ENCODE measurements around the gene RPE.
A peak's percentile ranks its signal among the peaks of the same experiment; 100 is the strongest.

Gene RPE

DNA sequence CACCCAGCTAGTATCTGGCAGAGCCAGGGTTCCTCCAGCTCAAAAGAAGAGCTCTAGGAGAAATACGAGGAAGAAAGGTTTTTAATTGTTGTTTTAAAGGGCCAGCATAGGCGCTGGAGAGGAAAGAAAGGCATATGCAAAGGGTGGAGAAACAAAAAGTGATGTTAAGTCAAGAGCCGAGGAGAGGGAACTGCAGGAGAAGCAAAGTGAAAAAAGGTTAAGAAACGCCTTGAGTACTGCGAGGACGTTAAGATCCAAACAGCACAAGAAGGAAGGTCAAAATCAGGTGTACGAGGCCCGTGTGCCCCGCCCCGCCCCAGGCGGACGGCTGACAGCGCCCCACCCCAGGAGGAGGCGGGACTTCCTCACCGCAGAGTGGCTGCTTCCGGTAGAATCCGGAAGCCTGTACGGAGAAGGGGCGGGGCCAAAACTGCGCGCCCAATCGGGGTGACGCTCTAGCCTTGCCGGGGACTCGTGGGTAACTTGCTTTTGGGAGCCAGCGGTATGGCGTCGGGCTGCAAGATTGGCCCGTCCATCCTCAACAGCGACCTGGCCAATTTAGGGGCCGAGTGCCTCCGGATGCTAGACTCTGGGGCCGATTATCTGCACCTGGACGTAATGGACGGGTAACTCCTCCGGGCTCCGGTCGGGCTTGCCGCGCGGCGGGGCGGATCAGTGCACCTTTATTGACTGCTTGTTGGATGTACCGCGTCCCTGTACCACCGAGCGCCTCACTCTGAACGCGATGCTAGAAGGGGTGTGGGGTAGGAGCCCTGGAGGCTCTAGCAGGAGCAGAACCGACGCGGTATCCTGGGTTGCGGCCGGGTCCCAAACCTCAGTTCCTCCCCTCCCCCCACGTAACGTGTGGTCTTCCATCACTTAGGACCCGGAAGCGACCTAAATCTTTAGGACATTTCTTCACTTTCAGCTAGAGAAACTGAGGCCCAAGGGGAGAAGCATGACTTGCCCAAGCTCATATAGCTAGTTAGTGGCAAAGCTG, at the start of gene RPE:
Gene RPE, plus strand, starts transcription at position 481 of the 1,000 bp plus-strand sequence. Its CDS starts 24 bp downstream, at position 505.
- Histone ChIP-seq H3K36me3 (ENCODE audit: insufficient read depth, low read depth, low read length) (peaks cover 29% of the 10 kb centered on the region), H3K4me1 (ENCODE audit: insufficient read depth, low read length) (peaks cover 16% of the 10 kb centered on the region), H3K27me3 (ENCODE audit: insufficient read depth, low read length) (no peaks in the 10 kb centered on the region), H3K9me3 (ENCODE audit: insufficient read depth, low read depth, low read length) (no peaks in the 10 kb centered on the region), H3K4me3 (ENCODE audit: low read length) (peak within 1 kb of the TSS; percentile 93), H3K27ac (ENCODE audit: low read length) (peak within 1 kb of the TSS; percentile 68), H3K9ac (ENCODE audit: low read depth, low read length) (peak within 1 kb of the TSS; percentile 97)

DNA sequence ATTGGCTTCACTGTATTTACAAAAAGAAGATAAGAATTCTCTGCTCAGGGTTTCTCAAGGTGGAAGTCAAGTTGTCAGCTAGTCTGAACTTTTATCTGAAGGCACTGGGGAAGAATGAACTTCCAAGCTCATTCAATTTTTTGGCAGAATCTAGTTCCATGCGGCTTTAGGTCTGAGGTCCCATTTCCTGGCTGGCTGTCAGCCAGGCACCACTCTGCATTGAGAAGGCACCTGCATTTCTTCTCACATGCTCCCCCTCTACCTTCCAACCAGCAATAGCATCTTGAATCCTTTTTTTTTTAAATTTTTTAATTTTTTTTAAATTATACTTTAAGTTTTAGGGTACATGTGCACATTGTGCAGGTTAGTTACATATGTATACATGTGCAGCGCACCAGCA, 46.2 kb upstream of the RPE start:
- Histone ChIP-seq H3K4me1 (ENCODE audit: insufficient read depth, low read length) (peaks cover 17% of the 10 kb centered on the region), H3K4me3 (ENCODE audit: low read length) (no peak overlapping the region), H3K36me3 (ENCODE audit: insufficient read depth, low read depth, low read length) (no peaks in the 10 kb centered on the region), H3K27me3 (ENCODE audit: insufficient read depth, low read length) (peaks cover 31% of the 10 kb centered on the region), H3K9ac (ENCODE audit: low read depth, low read length) (no peak overlapping the region), H3K9me3 (ENCODE audit: insufficient read depth, low read depth, low read length) (no peaks in the 10 kb centered on the region), H3K27ac (ENCODE audit: low read length) (no peak overlapping the region)

GRCh38 chr2:209958016-209958415, 44.4 kb upstream of the RPE start:
- Histone ChIP-seq H3K4me3 (ENCODE audit: low read length) (no peak overlapping the region), H3K9me3 (ENCODE audit: insufficient read depth, low read depth, low read length) (no peaks in the 10 kb centered on the region), H3K36me3 (ENCODE audit: insufficient read depth, low read depth, low read length) (no peaks in the 10 kb centered on the region), H3K27me3 (ENCODE audit: insufficient read depth, low read length) (peaks cover 34% of the 10 kb centered on the region), H3K27ac (ENCODE audit: low read length) (no peak overlapping the region), H3K4me1 (ENCODE audit: insufficient read depth, low read length) (peaks cover 19% of the 10 kb centered on the region), H3K9ac (ENCODE audit: low read depth, low read length) (no peak overlapping the region)

GRCh38 chr2:209960045-209960444, 42.4 kb upstream of the RPE start:
- Histone ChIP-seq H3K27ac (ENCODE audit: low read length) (no peak overlapping the region), H3K27me3 (ENCODE audit: insufficient read depth, low read length) (peaks cover 34% of the 10 kb centered on the region), H3K4me3 (ENCODE audit: low read length) (peak overlapping the region; percentile 41; the same call in 1 of the 2 replicates), H3K36me3 (ENCODE audit: insufficient read depth, low read depth, low read length) (no peaks in the 10 kb centered on the region), H3K9ac (ENCODE audit: low read depth, low read length) (peak overlapping the region; percentile 44; the same call in 1 of the 2 replicates), H3K9me3 (ENCODE audit: insufficient read depth, low read depth, low read length) (no peaks in the 10 kb centered on the region), H3K4me1 (ENCODE audit: insufficient read depth, low read length) (peaks cover 19% of the 10 kb centered on the region)

GRCh38 chr2:209960676-209961630, 41.5 kb upstream of the RPE start:
- Histone ChIP-seq H3K27me3 (ENCODE audit: insufficient read depth, low read length) (peaks cover 34% of the 10 kb centered on the region), H3K27ac (ENCODE audit: low read length) (no peak overlapping the region), H3K9ac (ENCODE audit: low read depth, low read length) (no peak overlapping the region; the same call in 1 of the 2 replicates)

DNA sequence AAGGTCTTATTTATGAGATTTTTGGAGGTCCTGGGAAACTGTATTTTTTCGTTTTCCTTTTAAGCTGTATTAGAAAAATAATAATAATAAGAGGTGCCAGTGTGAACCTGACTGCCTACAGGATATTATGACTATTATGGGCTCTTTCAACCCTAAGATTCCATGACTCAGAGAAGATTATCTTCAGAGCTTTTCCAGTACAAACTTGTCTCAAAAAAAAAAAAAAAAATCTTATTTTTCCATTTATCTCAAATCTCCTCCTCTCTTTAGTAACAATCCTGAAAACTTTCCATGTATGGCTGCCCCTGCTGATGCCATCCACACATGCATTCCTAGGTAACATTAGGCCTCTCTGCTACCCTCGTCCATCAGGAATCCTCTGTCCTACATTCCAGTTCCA, 36.7 kb upstream of the RPE start:
- Histone ChIP-seq H3K9ac (ENCODE audit: low read depth, low read length) (no peak overlapping the region), H3K27me3 (ENCODE audit: insufficient read depth, low read length) (peaks cover 3% of the 10 kb centered on the region; the same call in 1 of the 2 replicates), H3K4me1 (ENCODE audit: insufficient read depth, low read length) (peaks cover 4% of the 10 kb centered on the region; the same call in 1 of the 2 replicates), H3K4me3 (ENCODE audit: low read length) (no peak overlapping the region), H3K27ac (ENCODE audit: low read length) (no peak overlapping the region), H3K9me3 (ENCODE audit: insufficient read depth, low read depth, low read length) (no peaks in the 10 kb centered on the region), H3K36me3 (ENCODE audit: insufficient read depth, low read depth, low read length) (no peaks in the 10 kb centered on the region)

More at GRCh38 chr2:209960676-209961630, 41.5 kb upstream of the RPE start:
- Histone ChIP-seq H3K9me3 (ENCODE audit: insufficient read depth, low read depth, low read length) (no peaks in the 10 kb centered on the region), H3K4me3 (ENCODE audit: low read length) (peak overlapping the region; percentile 41), H3K36me3 (ENCODE audit: insufficient read depth, low read depth, low read length) (no peaks in the 10 kb centered on the region), H3K4me1 (ENCODE audit: insufficient read depth, low read length) (peaks cover 19% of the 10 kb centered on the region)

- H3K9me3 ChIP-seq (ENCODE audit: insufficient read depth, low read depth, low read length) = no peaks in the 10 kb centered on the region
- no peak overlapping the region for H3K9ac ChIP-seq (ENCODE audit: low read depth, low read length)
- no peaks in the 10 kb centered on the region for H3K36me3 ChIP-seq (ENCODE audit: insufficient read depth, low read depth, low read length)
- H3K27ac ChIP-seq (ENCODE audit: low read length) = no peak overlapping the region
- no peaks in the 10 kb centered on the region for H3K27me3 ChIP-seq (ENCODE audit: insufficient read depth, low read length)
- H3K4me1 ChIP-seq (ENCODE audit: insufficient read depth, low read length) = no peaks in the 10 kb centered on the region
- no peak overlapping the region for H3K4me3 ChIP-seq (ENCODE audit: low read length)
Observed at GRCh38 chr2:209969692-209970091, 32.7 kb upstream of the RPE start.

GRCh38 chr2:209970271-209970670, 32.2 kb upstream of the RPE start:
- Histone ChIP-seq H3K4me3 (ENCODE audit: low read length) (no peak overlapping the region), H3K27ac (ENCODE audit: low read length) (no peak overlapping the region), H3K9ac (ENCODE audit: low read depth, low read length) (no peak overlapping the region), H3K9me3 (ENCODE audit: insufficient read depth, low read depth, low read length) (no peaks in the 10 kb centered on the region), H3K27me3 (ENCODE audit: insufficient read depth, low read length) (no peaks in the 10 kb centered on the region), H3K4me1 (ENCODE audit: insufficient read depth, low read length) (no peaks in the 10 kb centered on the region), H3K36me3 (ENCODE audit: insufficient read depth, low read depth, low read length) (no peaks in the 10 kb centered on the region)

- Histone ChIP-seq H3K9ac (ENCODE audit: low read depth, low read length) (no peak overlapping the region), H3K4me1 (ENCODE audit: insufficient read depth, low read length) (no peaks in the 10 kb centered on the region), H3K4me3 (ENCODE audit: low read length) (no peak overlapping the region), H3K9me3 (ENCODE audit: insufficient read depth, low read depth, low read length) (no peaks in the 10 kb centered on the region), H3K27ac (ENCODE audit: low read length) (no peak overlapping the region), H3K27me3 (ENCODE audit: insufficient read depth, low read length) (no peaks in the 10 kb centered on the region), H3K36me3 (ENCODE audit: insufficient read depth, low read depth, low read length) (no peaks in the 10 kb centered on the region)
Observed at GRCh38 chr2:209970711-209971110, 31.7 kb upstream of the RPE start.

DNA sequence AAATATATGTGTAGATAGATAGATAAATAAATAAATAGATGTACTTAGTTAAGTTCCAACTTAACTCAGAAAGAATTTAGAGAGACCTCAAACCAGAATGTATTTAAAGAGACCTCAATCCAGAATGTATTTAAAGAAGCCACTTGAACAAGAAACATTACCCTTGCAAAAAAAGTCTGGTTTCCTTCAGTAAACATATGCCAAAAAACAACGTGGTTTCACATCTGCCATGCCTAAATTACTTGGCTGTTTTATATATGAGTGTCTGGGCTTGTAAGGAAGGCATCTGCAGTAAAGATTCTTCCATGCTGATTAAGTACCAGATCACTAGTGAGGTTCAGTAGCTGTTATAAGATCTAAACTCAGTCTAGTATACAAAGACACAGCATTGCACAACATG, 29.1 kb upstream of the RPE start:
- no peak overlapping the region for H3K9ac ChIP-seq (ENCODE audit: low read depth, low read length)
- no peak overlapping the region for H3K27ac ChIP-seq (ENCODE audit: low read length)
- H3K9me3 ChIP-seq (ENCODE audit: insufficient read depth, low read depth, low read length) = no peaks in the 10 kb centered on the region
- no peaks in the 10 kb centered on the region for H3K27me3 ChIP-seq (ENCODE audit: insufficient read depth, low read length)
- H3K36me3 ChIP-seq (ENCODE audit: insufficient read depth, low read depth, low read length) = no peaks in the 10 kb centered on the region
- H3K4me1 ChIP-seq (ENCODE audit: insufficient read depth, low read length) = no peaks in the 10 kb centered on the region
- no peak overlapping the region for H3K4me3 ChIP-seq (ENCODE audit: low read length)

- H3K36me3 ChIP-seq (ENCODE audit: insufficient read depth, low read depth, low read length) = no peaks in the 10 kb centered on the region
- no peak overlapping the region for H3K27ac ChIP-seq (ENCODE audit: low read length)
- no peaks in the 10 kb centered on the region for H3K27me3 ChIP-seq (ENCODE audit: insufficient read depth, low read length)
- no peaks in the 10 kb centered on the region for H3K4me1 ChIP-seq (ENCODE audit: insufficient read depth, low read length)
- H3K4me3 ChIP-seq (ENCODE audit: low read length) = no peak overlapping the region
- H3K9me3 ChIP-seq (ENCODE audit: insufficient read depth, low read depth, low read length) = no peaks in the 10 kb centered on the region
- no peak overlapping the region for H3K9ac ChIP-seq (ENCODE audit: low read depth, low read length)
Observed at GRCh38 chr2:209974576-209974975, 27.9 kb upstream of the RPE start.
